ENCODE results near the gene DUS1L.

DNA sequence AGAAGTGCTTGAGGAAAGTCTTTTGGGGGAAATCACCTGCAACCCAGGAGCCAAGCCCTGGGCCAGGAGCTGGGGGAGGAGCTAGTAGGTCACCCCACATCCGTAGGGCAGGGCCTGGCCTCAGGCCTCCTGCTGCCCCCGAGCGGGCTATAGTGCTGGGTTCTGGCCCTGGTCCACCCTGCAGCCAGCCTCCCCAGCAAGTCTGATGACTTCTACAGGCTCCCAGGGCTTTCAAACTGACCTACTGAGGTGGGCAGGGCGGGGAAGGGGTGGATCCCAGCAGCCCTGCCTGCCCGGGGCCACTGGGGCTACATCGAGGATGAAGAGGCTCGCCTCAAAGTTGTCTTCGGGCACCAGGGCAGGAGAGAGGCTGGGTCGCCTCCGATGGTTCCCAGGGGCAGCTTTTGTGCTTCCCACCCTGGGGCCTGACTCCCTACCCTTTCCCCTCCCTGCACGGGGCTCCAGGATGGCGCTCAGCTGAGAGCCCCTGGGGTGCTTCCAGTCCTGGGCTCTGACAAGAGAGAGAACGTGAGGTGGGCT lies 47.9 kb downstream of the DUS1L start:
- TF ChIP-seq, protein P1, sequence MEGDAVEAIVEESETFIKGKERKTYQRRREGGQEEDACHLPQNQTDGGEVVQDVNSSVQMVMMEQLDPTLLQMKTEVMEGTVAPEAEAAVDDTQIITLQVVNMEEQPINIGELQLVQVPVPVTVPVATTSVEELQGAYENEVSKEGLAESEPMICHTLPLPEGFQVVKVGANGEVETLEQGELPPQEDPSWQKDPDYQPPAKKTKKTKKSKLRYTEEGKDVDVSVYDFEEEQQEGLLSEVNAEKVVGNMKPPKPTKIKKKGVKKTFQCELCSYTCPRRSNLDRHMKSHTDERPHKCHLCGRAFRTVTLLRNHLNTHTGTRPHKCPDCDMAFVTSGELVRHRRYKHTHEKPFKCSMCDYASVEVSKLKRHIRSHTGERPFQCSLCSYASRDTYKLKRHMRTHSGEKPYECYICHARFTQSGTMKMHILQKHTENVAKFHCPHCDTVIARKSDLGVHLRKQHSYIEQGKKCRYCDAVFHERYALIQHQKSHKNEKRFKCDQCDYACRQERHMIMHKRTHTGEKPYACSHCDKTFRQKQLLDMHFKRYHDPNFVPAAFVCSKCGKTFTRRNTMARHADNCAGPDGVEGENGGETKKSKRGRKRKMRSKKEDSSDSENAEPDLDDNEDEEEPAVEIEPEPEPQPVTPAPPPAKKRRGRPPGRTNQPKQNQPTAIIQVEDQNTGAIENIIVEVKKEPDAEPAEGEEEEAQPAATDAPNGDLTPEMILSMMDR (IDR thresholded peaks at IDR 0.05), result no peak
- TF ChIP-seq POLR2A (IDR thresholded peaks at IDR 0.05), result no peak
- no peak for TF ChIP-seq EP300 (IDR thresholded peaks at IDR 0.05; ENCODE audit: low read depth)
- no peak for TF ChIP-seq POLR2AphosphoS5 (IDR thresholded peaks at IDR 0.05)
